Fibroblast of lung (primary cell): ENCODE measurements around the gene CITED2.

Experiments used
- EZH2 ChIP-seq: IDR thresholded peaks from 2 replicates; pipeline ENCODE4 v1.5.1; 2012; ENCODE audit warnings: low read length, control low read depth, mild to moderate bottlenecking; ENCODE audit errors: missing control alignments
- TF ChIP-seq, protein P1 (sequence below), 2 donors: IDR thresholded peaks in 1 of 2; conservative IDR thresholded peaks in 1 of 2; 1 replicate in 1 of 2; 2 replicates in 1 of 2; pipeline ENCODE4 v1.5.1; 2011 to 2012; ENCODE audit warnings: low read length in 2 of 2, control low read depth in 1 of 2, inconsistent platforms in 1 of 2, low read depth in 1 of 2, mild to moderate bottlenecking in 1 of 2

DNA sequence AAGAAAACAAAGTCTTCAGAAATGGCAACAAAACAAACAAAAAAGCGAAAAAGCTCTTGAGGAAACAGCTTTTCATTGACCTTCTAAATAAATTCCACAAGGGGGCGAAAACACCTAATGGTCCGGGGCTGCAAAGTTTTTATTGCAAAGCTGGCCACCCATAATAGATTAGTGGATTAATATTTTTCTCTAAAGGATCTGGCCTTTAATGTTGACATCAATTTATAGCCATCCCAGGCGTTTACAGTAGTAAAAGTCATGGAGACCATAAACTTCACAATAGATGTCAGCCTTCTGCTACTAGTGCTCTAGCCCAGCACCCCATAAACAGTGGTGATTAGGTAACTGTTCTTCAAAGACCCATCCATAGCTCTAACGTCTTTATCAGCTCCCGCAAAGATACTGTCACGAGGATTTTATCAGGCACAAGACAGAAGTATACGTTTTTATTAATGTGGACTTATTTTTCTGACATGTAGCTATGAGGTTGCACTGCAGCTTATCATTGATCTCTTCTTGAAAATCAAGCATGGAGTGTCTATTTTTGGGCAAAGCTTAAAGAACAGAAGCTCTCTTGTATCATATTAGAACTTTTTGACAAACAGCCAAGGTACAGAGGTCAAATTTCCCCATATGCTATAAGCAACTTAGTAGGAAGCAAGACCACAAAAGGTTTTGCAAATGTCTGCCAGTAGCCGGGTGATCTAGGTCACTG is 4.7 kb downstream of the CITED2 start:
- TF ChIP-seq, protein P1, sequence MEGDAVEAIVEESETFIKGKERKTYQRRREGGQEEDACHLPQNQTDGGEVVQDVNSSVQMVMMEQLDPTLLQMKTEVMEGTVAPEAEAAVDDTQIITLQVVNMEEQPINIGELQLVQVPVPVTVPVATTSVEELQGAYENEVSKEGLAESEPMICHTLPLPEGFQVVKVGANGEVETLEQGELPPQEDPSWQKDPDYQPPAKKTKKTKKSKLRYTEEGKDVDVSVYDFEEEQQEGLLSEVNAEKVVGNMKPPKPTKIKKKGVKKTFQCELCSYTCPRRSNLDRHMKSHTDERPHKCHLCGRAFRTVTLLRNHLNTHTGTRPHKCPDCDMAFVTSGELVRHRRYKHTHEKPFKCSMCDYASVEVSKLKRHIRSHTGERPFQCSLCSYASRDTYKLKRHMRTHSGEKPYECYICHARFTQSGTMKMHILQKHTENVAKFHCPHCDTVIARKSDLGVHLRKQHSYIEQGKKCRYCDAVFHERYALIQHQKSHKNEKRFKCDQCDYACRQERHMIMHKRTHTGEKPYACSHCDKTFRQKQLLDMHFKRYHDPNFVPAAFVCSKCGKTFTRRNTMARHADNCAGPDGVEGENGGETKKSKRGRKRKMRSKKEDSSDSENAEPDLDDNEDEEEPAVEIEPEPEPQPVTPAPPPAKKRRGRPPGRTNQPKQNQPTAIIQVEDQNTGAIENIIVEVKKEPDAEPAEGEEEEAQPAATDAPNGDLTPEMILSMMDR (conservative IDR thresholded peaks at IDR 0.05 in 1 of 2, IDR thresholded peaks at IDR 0.05 in 1 of 2; ENCODE audit: low read depth in 1 of 2, low read length in 2 of 2) = peak; percentile 47 to 62
- no peak for TF ChIP-seq EZH2
